A673 (cell line): ENCODE data around the gene DUSP1.

Experiments
- CTCF ChIP-seq: fragments of 300-800, 200-600 bp; sonication (generic); conservative IDR thresholded peaks from 2 replicates; pipeline ENCODE4 v1.5.1; 2017; ENCODE audit warnings: low read depth, mild to moderate bottlenecking, antibody characterized with exemption, low read length, moderate library complexity, mixed read lengths
- EZH2 ChIP-seq: fragments of 200-600 bp; sonication (generic); IDR thresholded peaks from 2 replicates; pipeline ENCODE4 v1.6.1; 2017; ENCODE audit warnings: borderline replicate concordance, low read depth, mild to moderate bottlenecking, mixed read lengths, antibody characterized with exemption, low read length; ENCODE audit not compliant: poor library complexity, severe bottlenecking

DNA sequence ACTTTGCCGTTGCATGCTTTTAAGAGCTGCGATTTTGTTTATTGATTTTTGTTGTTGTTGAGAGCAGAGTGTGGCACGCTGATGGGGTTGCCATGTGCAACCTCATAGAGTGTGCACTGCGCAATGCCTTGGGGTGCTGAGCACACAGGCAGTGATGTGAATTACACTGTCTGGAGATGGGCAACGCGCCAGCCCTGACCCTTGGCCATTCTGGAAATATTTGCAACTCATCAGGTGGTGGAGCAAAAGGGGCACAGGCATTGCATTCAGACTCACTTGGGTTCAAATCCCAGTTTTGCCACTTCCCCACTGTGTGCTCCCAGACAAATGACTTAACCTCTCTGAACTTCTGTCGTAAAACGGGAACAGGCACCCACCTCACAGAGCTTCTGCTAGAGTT lies 25.6 kb downstream of the DUSP1 start:
- TF ChIP-seq CTCF (no peak), EZH2 (no peak)
